ENCODE measurements around the gene PIK3CA. TPM values are rescaled to one million over a fixed set of nuclear protein-coding genes. Genes with fewer than 3 reads are reported as not detected.
A peak's percentile ranks its signal among the peaks of the same experiment; 100 is the strongest.

Gene PIK3CA
- polyA plus RNA-seq, 3 donors = 7.4 to 9.5 (median 9.4) TPM

- intact Hi-C loops (cut with micrococcal nuclease) = no loop called here
- H3K27me3 ChIP-seq (ENCODE audit: control insufficient read depth in 2 of 2, insufficient read depth in 2 of 2, low read length in 2 of 2) = no peaks in the 10 kb centered on the region
- peak overlapping the region in 1 of 7 donors; percentile 52 for H3K27ac Mint-ChIP-seq
- H3K36me3 Mint-ChIP-seq = peaks cover 0 to 8% of the 10 kb centered on the region in 2 donors
- peaks cover 1 to 6% (median 4%) of the 10 kb centered on the region in 3 donors for H3K27me3 Mint-ChIP-seq (ENCODE audit: low read depth in 3 of 3)
- no peak overlapping the region for H3K4me3 Mint-ChIP-seq
- H3K4me3 ChIP-seq (replicated peaks in 1 of 3; ENCODE audit: low read depth in 2 of 3, low read length in 3 of 3) = no peak overlapping the region
- no peaks in the 10 kb centered on the region for H4K20me1 ChIP-seq (ENCODE audit: insufficient read depth, low read length)
- H3K4me2 ChIP-seq (replicated peaks; ENCODE audit: extremely low read depth, low read length, poor library complexity, severe bottlenecking) = no peak overlapping the region
- no peak for DNase-seq
- H3K4me1 Mint-ChIP-seq = peaks cover 13% of the 10 kb centered on the region
- peaks cover 0 to 7% of the 10 kb centered on the region in 2 donors for H3K4me1 ChIP-seq (ENCODE audit: control insufficient read depth in 1 of 2, insufficient read depth in 2 of 2, low read length in 2 of 2)
- no peak overlapping the region for H2AFZ ChIP-seq (ENCODE audit: insufficient read depth, low read depth, low read length, poor library complexity, severe bottlenecking)
- H3K9me3 ChIP-seq (replicated peaks in 1 of 2; ENCODE audit: control insufficient read depth in 1 of 2, insufficient read depth in 1 of 2, low read length in 2 of 2) = peaks cover 0 to 16% of the 10 kb centered on the region in 2 donors
- no peak overlapping the region for H3K27ac ChIP-seq (ENCODE audit: low read depth in 1 of 2, low read length in 2 of 2)
- WGBS (ENCODE audit: insufficient coverage) = 100% methylated on average over 2 of the region's 4 CpGs
- TF ChIP-seq CTCF (IDR thresholded peaks at IDR 0.05) = no peak
- no peaks in the 10 kb centered on the region for H3K36me3 ChIP-seq (replicated peaks in 1 of 2; ENCODE audit: control insufficient read depth in 1 of 2, insufficient read depth in 2 of 2, low read length in 2 of 2)
- H3K9me3 Mint-ChIP-seq = peaks cover 14 to 25% (median 18%) of the 10 kb centered on the region in 7 donors
- no peaks in the 10 kb centered on the region for H3K79me2 ChIP-seq (ENCODE audit: insufficient read depth, low read length)
- no peak overlapping the region for H3K9ac ChIP-seq (ENCODE audit: insufficient read depth, low read length, poor library complexity, severe bottlenecking)
Observed at GRCh38 chr3:179264449-179264848, 116.3 kb downstream of the PIK3CA start.

- H3K27ac ChIP-seq (ENCODE audit: low read depth in 1 of 2, low read length in 2 of 2) = no peak overlapping the region
- H3K27me3 ChIP-seq (ENCODE audit: control insufficient read depth in 2 of 2, insufficient read depth in 2 of 2, low read length in 2 of 2) = no peaks in the 10 kb centered on the region
- no peak for TF ChIP-seq CTCF (IDR thresholded peaks at IDR 0.05)
- H3K36me3 Mint-ChIP-seq = peaks cover 0 to 4% of the 10 kb centered on the region in 2 donors
- peaks cover 0 to 11% of the 10 kb centered on the region in 2 donors for H3K9me3 ChIP-seq (replicated peaks in 1 of 2; ENCODE audit: control insufficient read depth in 1 of 2, insufficient read depth in 1 of 2, low read length in 2 of 2)
- H3K4me3 ChIP-seq (replicated peaks in 1 of 3; ENCODE audit: low read depth in 2 of 3, low read length in 3 of 3) = no peak overlapping the region
- peaks cover 0 to 7% of the 10 kb centered on the region in 2 donors for H3K4me1 ChIP-seq (ENCODE audit: control insufficient read depth in 1 of 2, insufficient read depth in 2 of 2, low read length in 2 of 2)
- WGBS (ENCODE audit: insufficient coverage) = no CpG with 5 or more reads among the region's 1 CpG
- no peak overlapping the region for H3K4me2 ChIP-seq (replicated peaks; ENCODE audit: extremely low read depth, low read length, poor library complexity, severe bottlenecking)
- no peaks in the 10 kb centered on the region for H4K20me1 ChIP-seq (ENCODE audit: insufficient read depth, low read length)
- H3K27me3 Mint-ChIP-seq (ENCODE audit: low read depth in 3 of 3) = peaks cover 1 to 6% (median 4%) of the 10 kb centered on the region in 3 donors
- no peak overlapping the region for H3K4me3 Mint-ChIP-seq
- H3K36me3 ChIP-seq (replicated peaks in 1 of 2; ENCODE audit: control insufficient read depth in 1 of 2, insufficient read depth in 2 of 2, low read length in 2 of 2) = no peaks in the 10 kb centered on the region
- H3K27ac Mint-ChIP-seq = no peak overlapping the region
- peaks cover 8 to 19% (median 12%) of the 10 kb centered on the region in 7 donors for H3K9me3 Mint-ChIP-seq
- peaks cover 13% of the 10 kb centered on the region for H3K4me1 Mint-ChIP-seq
- DNase-seq = no peak
- H3K9ac ChIP-seq (ENCODE audit: insufficient read depth, low read length, poor library complexity, severe bottlenecking) = no peak overlapping the region
- H3K79me2 ChIP-seq (ENCODE audit: insufficient read depth, low read length) = no peaks in the 10 kb centered on the region
- H2AFZ ChIP-seq (ENCODE audit: insufficient read depth, low read depth, low read length, poor library complexity, severe bottlenecking) = no peak overlapping the region
- intact Hi-C loops (cut with micrococcal nuclease) = no loop called here
Observed at GRCh38 chr3:179265092-179265491, 116.9 kb downstream of the PIK3CA start.

Measured in CD14-positive monocyte (primary cell).